H1 (cell line): ENCODE results near the gene NOTCH2. TPM values are rescaled to one million over a fixed set of nuclear protein-coding genes. Genes with fewer than 3 reads are reported as not detected.
"Not testable (repeated sequence)": the region's sequence is repeated elsewhere in the genome, so short reads cannot be mapped to it uniquely, and the experiment has no call there.

Experiments used
- CTCF ChIA-PET: fragments of 300-600 bp; sonication (Branson Sonifier 250); formaldehyde crosslinking; loops from one replicate; lab custom pipeline; 2021; ENCODE audit not compliant: partially characterized antibody; lab: Charles Lee
- POLR2A ChIA-PET: fragments of 300-600 bp; sonication (Branson Sonifier 250); formaldehyde crosslinking; loops from one replicate; lab custom pipeline; 2021; ENCODE audit warnings: inconsistent platforms; ENCODE audit not compliant: partially characterized antibody; lab: Charles Lee
- DNase-seq, 2 experiments: peaks; one replicate each; pipeline versions ENCODE4 v3.0.0 to v3.0.0-alpha.2; 2010 to 2022; ENCODE audit warnings: low spot score in 2 of 2, low read depth in 1 of 2, mixed read lengths in 1 of 2
- FAIRE-seq: peaks from 2 replicates; lab custom pipeline; 2011; peaks lifted over from hg19 to GRCh38; lab: Jason Lieb, UNC
- H2AFZ ChIP-seq: 2 replicates; pipeline ENCODE4 v1.8.1; 2012; ENCODE audit warnings: low read length, inconsistent platforms
- H2AK5ac ChIP-seq: 2 replicates; pipeline ENCODE4 v1.6.1; 2013; ENCODE audit warnings: low read depth, low read length
- H2BK120ac ChIP-seq: replicated peaks from 2 replicates; pipeline ENCODE3; 2013; ENCODE audit warnings: low read depth, low read length, inconsistent platforms
- H2BK12ac ChIP-seq: 2 replicates; pipeline ENCODE4 v1.6.1; 2013; ENCODE audit warnings: low read depth, low read length
- H2BK15ac ChIP-seq: 2 replicates; pipeline ENCODE4 v1.6.1; 2013; ENCODE audit warnings: low read length
- H2BK20ac ChIP-seq: 2 replicates; pipeline ENCODE4 v1.6.1; 2013; ENCODE audit warnings: low read length
- H2BK5ac ChIP-seq: 2 replicates; pipeline ENCODE4 v1.6.1; 2013; ENCODE audit warnings: low read depth, low read length
- H3K14ac ChIP-seq: 2 replicates; pipeline ENCODE4 v1.6.1; 2013; ENCODE audit warnings: inconsistent platforms; ENCODE audit not compliant: insufficient read length
- H3K18ac ChIP-seq: 2 replicates; pipeline ENCODE4 v1.6.1; 2013; ENCODE audit warnings: low read length; ENCODE audit errors: extremely low read depth
- H3K23ac ChIP-seq: 2 replicates; pipeline ENCODE4 v1.6.1; 2013; ENCODE audit warnings: inconsistent platforms; ENCODE audit not compliant: insufficient read length
- H3K23me2 ChIP-seq: 2 replicates; pipeline ENCODE4 v1.6.1; 2013; ENCODE audit warnings: low read depth, low read length
- H3K27ac ChIP-seq: 2 replicates; pipeline ENCODE4 v1.6.1; 2011; ENCODE audit warnings: low read depth, low read length, inconsistent platforms
- H3K27me3 ChIP-seq, 4 experiments: replicated peaks in 1 of 4; 1 replicate in 1 of 4; 2 replicates in 3 of 4; pipeline versions ENCODE4 v1.6.1 to v1.8.1; 2011 to 2013; ENCODE audit warnings: low read length in 3 of 4, mild to moderate bottlenecking in 3 of 4, inconsistent platforms in 2 of 4, mixed read lengths in 2 of 4, moderate library complexity in 1 of 4; ENCODE audit not compliant: control insufficient read depth in 3 of 4, insufficient read depth in 3 of 4; ENCODE audit errors: extremely low read depth in 1 of 4
- H3K36me3 ChIP-seq, 4 experiments: 2 replicates each; pipeline versions ENCODE4 v1.6.1 to v1.8.1; 2011 to 2013; ENCODE audit warnings: mild to moderate bottlenecking in 4 of 4, low read length in 3 of 4, moderate library complexity in 2 of 4, control low read depth in 1 of 4, inconsistent platforms in 1 of 4; ENCODE audit not compliant: insufficient read depth in 4 of 4, control insufficient read depth in 2 of 4
- H3K4ac ChIP-seq: replicated peaks from 2 replicates; pipeline ENCODE3; 2013; ENCODE audit warnings: low read length, low read depth, mixed read lengths, inconsistent platforms; ENCODE audit not compliant: insufficient read length
- H3K4me1 ChIP-seq, 4 experiments: replicated peaks in 1 of 4; 1 replicate in 1 of 4; 2 replicates in 3 of 4; pipeline versions ENCODE4 v1.6.1 to v1.8.1; 2011 to 2013; ENCODE audit warnings: low read length in 3 of 4, inconsistent platforms in 2 of 4, mixed read lengths in 1 of 4; ENCODE audit not compliant: insufficient read depth in 4 of 4, control insufficient read depth in 3 of 4
- H3K4me2 ChIP-seq, 2 experiments: 2 replicates each; pipeline versions ENCODE4 v1.6.1 to v1.8.1; 2011 to 2013; ENCODE audit warnings: low read depth in 2 of 2, low read length in 2 of 2, control low read depth in 1 of 2, inconsistent platforms in 1 of 2, mild to moderate bottlenecking in 1 of 2; ENCODE audit not compliant: insufficient read depth in 1 of 2
- H3K4me3 ChIP-seq, 4 experiments: fragments of 200-600, 300-600 bp in 1 of 4; sonication (generic), shearing (Covaris generic), sonication (Bioruptor Twin) in 1 of 4; 2 replicates each; pipeline versions ENCODE4 v1.5.1 to v1.8.1; 2011 to 2016; ENCODE audit warnings: low read length in 4 of 4, low read depth in 3 of 4, control low read depth in 2 of 4, inconsistent platforms in 2 of 4, mild to moderate bottlenecking in 2 of 4, mixed read lengths in 1 of 4, moderate library complexity in 1 of 4; ENCODE audit not compliant: insufficient read depth in 2 of 4; ENCODE audit errors: extremely low read depth in 1 of 4
- H3K56ac ChIP-seq: replicated peaks from 2 replicates; pipeline ENCODE3; 2013; ENCODE audit warnings: low read depth, mild to moderate bottlenecking, mixed read lengths, low read length, inconsistent platforms; ENCODE audit not compliant: insufficient read length
- H3K79me1 ChIP-seq: 2 replicates; pipeline ENCODE4 v1.6.1; 2013; ENCODE audit warnings: low read depth, low read length, control low read depth
- H3K79me2 ChIP-seq, 2 experiments: 2 replicates each; pipeline versions ENCODE4 v1.6.1 to v1.8.1; 2012 to 2013; ENCODE audit warnings: low read length in 2 of 2, mild to moderate bottlenecking in 2 of 2, inconsistent platforms in 1 of 2; ENCODE audit not compliant: insufficient read depth in 2 of 2, control insufficient read depth in 1 of 2
- H3K9ac ChIP-seq, 4 experiments: replicated peaks in 1 of 4; 1 replicate in 1 of 4; 2 replicates in 3 of 4; pipeline versions ENCODE4 v1.6.1 to v1.8.1; 2011 to 2013; ENCODE audit warnings: low read depth in 3 of 4, low read length in 3 of 4, control low read depth in 2 of 4, mild to moderate bottlenecking in 2 of 4, moderate library complexity in 2 of 4, inconsistent platforms in 1 of 4; ENCODE audit errors: extremely low read depth in 1 of 4
- H3K9me3 ChIP-seq, 2 experiments: 2 replicates each; pipeline versions ENCODE4 v1.6.1 to v1.8.1; 2012 to 2013; ENCODE audit warnings: mild to moderate bottlenecking in 2 of 2, moderate library complexity in 2 of 2, control low read depth in 1 of 2, inconsistent platforms in 1 of 2, low read depth in 1 of 2, low read length in 1 of 2, mixed read lengths in 1 of 2; ENCODE audit not compliant: insufficient read depth in 2 of 2
- H4K20me1 ChIP-seq, 2 experiments: replicated peaks in 1 of 2; 2 replicates each; pipeline versions ENCODE3 to v1.8.1; 2011 to 2013; ENCODE audit warnings: inconsistent platforms in 2 of 2, low read length in 2 of 2, mild to moderate bottlenecking in 1 of 2; ENCODE audit not compliant: insufficient read depth in 2 of 2, control insufficient read depth in 1 of 2
- H4K5ac ChIP-seq: 2 replicates; pipeline ENCODE4 v1.6.1; 2013; ENCODE audit warnings: low read length, low read depth, mixed read lengths, inconsistent platforms; ENCODE audit not compliant: insufficient read length
- H4K8ac ChIP-seq: 2 replicates; pipeline ENCODE4 v1.8.0; 2013; ENCODE audit warnings: mild to moderate bottlenecking, moderate library complexity, low read length, inconsistent platforms; ENCODE audit not compliant: insufficient read depth; ENCODE audit errors: extremely low read depth
- H4K91ac ChIP-seq: replicated peaks from 2 replicates; pipeline ENCODE3; 2013; ENCODE audit warnings: low read length, mixed read lengths, inconsistent platforms; ENCODE audit not compliant: insufficient read length
- WGBS, 2 experiments: shearing (Covaris generic) in 1 of 2; methylation state at CpG; one replicate each; pipeline versions ENCODE4 v1.1.6 to v1.1.7; 2013 to 2015; ENCODE audit warnings: low lambda C conversion rate in 2 of 2, mixed read lengths in 2 of 2, inconsistent platforms in 1 of 2, low coverage in 1 of 2, missing lambda C conversion rate in 1 of 2; ENCODE audit not compliant: insufficient replicate concordance in 2 of 2, insufficient coverage in 1 of 2, insufficient read length in 1 of 2; ENCODE audit errors: extremely low coverage in 1 of 2, missing lambda C conversion rate in 1 of 2; 5-methylcytosine and 5-hydroxymethylcytosine counted together
- polyA plus RNA-seq, 7 experiments: library from polyadenylated mRNA; depleted of rRNA in 3 of 7; stranded (reverse) in 5 of 7; unstranded in 2 of 7; fragments of >200 nt in 5 of 7; fragments of 200-250 nt in 2 of 7; gene quantifications; 1 replicate in 5 of 7; 2 replicates in 1 of 7; 4 replicates in 1 of 7; pipeline versions ENCODE4 v1.2.1 to v1.2.3, GENCODE V29; 2011 to 2013; ENCODE audit warnings: missing spikeins in 2 of 7, mixed read lengths in 2 of 7
- total RNA-seq: library from RNA; stranded (reverse); fragmentation: NEBNext Ultra II Directional; extraction: Animal tissue kit (Norgen Biotek cat#: 25700); gene quantifications from 2 replicates; pipeline ENCODE4 v1.2.1, GENCODE V29; 2021

The NOTCH2 gene
- total and polyA plus RNA-seq, 2 of the 8 experiments (the other 6 are each of a cell fraction or from before 2014, with no cell fraction given), result 17.7 to 63.0 TPM

DNA sequence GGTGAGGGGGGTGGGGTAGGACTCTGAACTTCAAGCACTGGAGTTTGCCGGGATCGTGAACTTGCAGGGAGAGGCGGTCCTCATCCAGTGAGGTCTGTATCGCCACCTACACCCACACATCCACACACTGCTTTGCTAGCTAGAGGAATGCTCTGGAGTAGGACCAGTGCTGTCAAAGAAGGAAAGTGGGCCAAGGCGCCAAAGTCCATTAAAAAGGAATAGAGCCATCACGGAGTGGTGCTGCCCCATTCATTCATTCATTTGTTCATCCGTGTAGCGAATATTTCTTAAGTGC is 405 bp upstream of the NOTCH2 start:
- H3K79me2 ChIP-seq, H2AK5ac ChIP-seq, H3K4ac ChIP-seq, H3K23me2 ChIP-seq, H3K79me1 ChIP-seq, H4K8ac ChIP-seq, H3K9me3 ChIP-seq, H3K14ac ChIP-seq, H2BK15ac ChIP-seq, H2BK120ac ChIP-seq, POLR2A ChIA-PET, H3K18ac ChIP-seq, H4K91ac ChIP-seq, FAIRE-seq, DNase-seq, H3K56ac ChIP-seq, H3K4me1 ChIP-seq, H3K4me3 ChIP-seq, H3K27me3 ChIP-seq, H3K23ac ChIP-seq, H2BK5ac ChIP-seq, H2AFZ ChIP-seq, H3K36me3 ChIP-seq, H3K27ac ChIP-seq, H2BK12ac ChIP-seq, H4K20me1 ChIP-seq, H3K9ac ChIP-seq, CTCF ChIA-PET, H4K5ac ChIP-seq, H2BK20ac ChIP-seq, H3K4me2 ChIP-seq: not testable (repeated sequence)
- WGBS, 2 experiments, result no CpG with 5 or more reads among the region's 8 CpGs

DNA sequence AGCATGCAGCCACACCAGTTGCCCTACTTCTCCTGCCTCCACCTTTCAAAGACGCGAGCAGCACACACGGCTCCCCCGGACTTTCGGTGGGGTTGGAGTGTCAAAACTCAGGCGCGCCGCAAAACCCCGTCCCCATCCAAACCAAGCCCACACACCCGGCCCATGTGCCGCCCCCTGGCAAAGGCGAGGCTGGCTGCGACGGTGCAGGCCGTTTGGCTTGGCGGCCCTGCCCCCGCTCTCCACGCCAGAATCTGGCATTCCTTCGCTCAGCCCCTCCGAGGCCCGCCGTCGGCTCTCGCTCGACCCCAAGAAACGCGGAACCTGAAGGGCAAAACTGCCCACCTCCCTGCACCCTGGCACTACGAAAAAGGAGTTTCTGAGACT is 787 bp downstream of the NOTCH2 start:
- H2BK20ac ChIP-seq, H4K91ac ChIP-seq, H2AK5ac ChIP-seq, CTCF ChIA-PET, H3K36me3 ChIP-seq, H3K27me3 ChIP-seq, POLR2A ChIA-PET, H4K8ac ChIP-seq, H3K23ac ChIP-seq, H3K56ac ChIP-seq, H3K18ac ChIP-seq, H4K5ac ChIP-seq, H3K4ac ChIP-seq, H2BK12ac ChIP-seq, H3K9ac ChIP-seq, H3K23me2 ChIP-seq, H2BK120ac ChIP-seq, H3K4me1 ChIP-seq, H3K79me1 ChIP-seq, H4K20me1 ChIP-seq, H3K79me2 ChIP-seq, H3K14ac ChIP-seq, H3K27ac ChIP-seq, H3K9me3 ChIP-seq, H2AFZ ChIP-seq, H2BK15ac ChIP-seq, H2BK5ac ChIP-seq, FAIRE-seq: not testable (repeated sequence)
- peak overlapping the region in 2 of 4 experiments; percentile 31 to 55; a peak in 6 of 8 replicates for H3K4me3 ChIP-seq
- H3K4me2 ChIP-seq, result peak overlapping the region in 1 of 2 experiments; percentile 49; a peak in 2 of 4 replicates
- WGBS, 2 experiments, result 0% methylated on average over 7 of the region's 28 CpGs; no CpG with 5 or more reads in 1 of the 2 experiments
- DNase-seq, result peak in 1 of 2 experiments; percentile 48
